ENCODE data around the gene TRPM4.

Gene TRPM4

GRCh38 chr19:49113762-49114629 lies 43.6 kb upstream of the TRPM4 start, which contains the start of gene LIN7B:
TSS of gene LIN7B (plus strand) at chr19:49114370. CDS start at chr19:49114405, 35 bp downstream.
- DNase-seq (ENCODE audit: extremely low spot score) = peak; percentile 93
- ChIA-PET POLR2A (interaction anchor here (0.6 to 1.4 kb wide), 2 partner anchors 13 to 16 kb away, joined by 6 to 7 read pairs; no protein-coding TSS in a partner anchor), CTCF (interaction anchor here (0.7 to 3.8 kb wide), 23 partner anchors 7 to 212 kb away, joined by 3 to 37 read pairs (median 4); partner anchors contain the start of genes GYS1, RUVBL2 and SLC6A16)
- TF ChIP-seq CTCF (IDR thresholded peaks at IDR 0.05; ENCODE audit: control extremely low read depth, extremely low read depth, low read depth, missing control alignments) = peak; percentile 75

- no peak for DNase-seq (ENCODE audit: extremely low spot score)
- POLR2A ChIA-PET = interaction anchor here (0.6 to 1.4 kb wide), 2 partner anchors 12 to 17 kb away, joined by 6 to 7 read pairs; no protein-coding TSS in a partner anchor
- no peak for TF ChIP-seq CTCF (IDR thresholded peaks at IDR 0.05; ENCODE audit: control extremely low read depth, extremely low read depth, low read depth, missing control alignments)
- CTCF ChIA-PET = interaction anchor here (0.7 to 3.8 kb wide), 20 partner anchors 8 to 211 kb away, joined by 3 to 37 read pairs (median 4); partner anchors contain the start of genes GYS1, RUVBL2 and SLC6A16
Observed at GRCh38 chr19:49114630-49115363, 42.8 kb upstream of the TRPM4 start.

DNA sequence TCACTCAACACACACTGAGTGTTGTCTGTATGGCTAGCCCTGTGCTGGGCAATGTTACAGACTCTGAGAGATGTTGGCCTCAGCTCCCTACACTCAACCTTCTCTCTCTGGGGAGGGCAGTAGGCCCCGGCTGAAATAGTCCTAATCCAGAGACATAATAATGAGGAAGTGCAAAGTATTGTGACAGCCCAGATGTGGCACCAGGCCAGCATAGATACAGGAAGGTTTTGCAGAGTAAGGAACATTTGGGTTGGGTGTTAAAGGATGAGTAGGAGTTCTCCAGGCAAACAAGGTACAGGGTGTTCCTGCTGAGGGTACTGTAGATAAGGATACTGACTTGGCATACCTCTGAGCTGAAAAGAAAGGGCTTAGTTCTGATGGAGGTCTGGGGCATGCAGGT lies 41.0 kb upstream of the TRPM4 start:
- CTCF ChIA-PET = interaction anchor here (1.5 to 3.8 kb wide), 4 partner anchors 11 to 117 kb away, joined by 3 to 37 read pairs (median 11); no protein-coding TSS in a partner anchor
- POLR2A ChIA-PET = no interaction called here
- no peak for DNase-seq (ENCODE audit: extremely low spot score)
- TF ChIP-seq CTCF (IDR thresholded peaks at IDR 0.05; ENCODE audit: control extremely low read depth, extremely low read depth, low read depth, missing control alignments) = no peak

- ChIA-PET POLR2A (interaction anchor here (0.5 kb wide), 1 partner anchor 123 kb away, joined by 3 read pairs; no protein-coding TSS in a partner anchor), CTCF (interaction anchor here (1.3 to 3.3 kb wide), 7 partner anchors 10 to 125 kb away, joined by 3 to 15 read pairs (median 6); partner anchors contain the start of genes GYS1 and RUVBL2)
- DNase-seq (ENCODE audit: extremely low spot score) = no peak
- no peak for TF ChIP-seq CTCF (IDR thresholded peaks at IDR 0.05; ENCODE audit: control extremely low read depth, extremely low read depth, low read depth, missing control alignments)
Observed at GRCh38 chr19:49117677-49118564, 39.7 kb upstream of the TRPM4 start.

- no peak for TF ChIP-seq CTCF (IDR thresholded peaks at IDR 0.05; ENCODE audit: control extremely low read depth, extremely low read depth, low read depth, missing control alignments)
- CTCF ChIA-PET = interaction anchor here (1.3 to 3.3 kb wide), 6 partner anchors 9 to 125 kb away, joined by 4 to 15 read pairs (median 6); partner anchors contain the start of genes GYS1 and RUVBL2
- peak; percentile 99 for DNase-seq (ENCODE audit: extremely low spot score)
- POLR2A ChIA-PET = no interaction called here
Observed at GRCh38 chr19:49118565-49119410, 38.8 kb upstream of the TRPM4 start, which contains the start of gene C19orf73. TSS of gene C19orf73 (minus strand) at chr19:49119143. CDS start at chr19:49119022, 121 bp downstream.
